Fibroblast of skin of abdomen (primary cell): ENCODE data around the gene RASGRP3. TPM values are rescaled to one million over a fixed set of nuclear protein-coding genes. Genes with fewer than 3 reads are reported as not detected.
"Not testable (repeated sequence)": the region's sequence is repeated elsewhere in the genome, so short reads cannot be mapped to it uniquely, and the experiment has no call there.

Experiments used
- DNase-seq: peaks from one replicate; pipeline ENCODE4 v3.0.0-alpha.2; 2013
- polyA plus RNA-seq, 2 experiments: library from polyadenylated mRNA; unstranded; fragments of 120-200 nt; gene quantifications; one replicate each; pipeline ENCODE4 v1.2.1, GENCODE V29; 2013; ENCODE audit not compliant: insufficient read length in 2 of 2

RASGRP3 gene
- polyA plus RNA-seq (2013, experiment 1 of 2; ENCODE audit: insufficient read length), result 1.2 TPM
- polyA plus RNA-seq (2013, experiment 2 of 2; ENCODE audit: insufficient read length), result 0.83 TPM

- DNase-seq, result peak; percentile 93
Observed at GRCh38 chr2:33476131-33476792, at the start of gene RASGRP3. Gene RASGRP3 (plus strand): TSS chr2:33476649. CDS start chr2:33515137, 38,488 bp downstream.

GRCh38 chr2:33426666-33427231, 49.7 kb upstream of the RASGRP3 start:
- peak; percentile 80 for DNase-seq

GRCh38 chr2:33430077-33430476, 46.4 kb upstream of the RASGRP3 start:
- DNase-seq, result peak; percentile 26

GRCh38 chr2:33430856-33431255, 45.6 kb upstream of the RASGRP3 start:
- DNase-seq, result no peak

GRCh38 chr2:33432871-33433270, 43.6 kb upstream of the RASGRP3 start:
- DNase-seq, result no peak

- no peak for DNase-seq
Observed at GRCh38 chr2:33433279-33434235, 42.9 kb upstream of the RASGRP3 start.

GRCh38 chr2:33435518-33435917, 40.9 kb upstream of the RASGRP3 start:
- no peak for DNase-seq

GRCh38 chr2:33436083-33436482, 40.4 kb upstream of the RASGRP3 start:
- no peak for DNase-seq

GRCh38 chr2:33437297-33437696, 39.2 kb upstream of the RASGRP3 start:
- peak; percentile 98 for DNase-seq

- peak; percentile 45 for DNase-seq
Observed at GRCh38 chr2:33437815-33438214, 38.6 kb upstream of the RASGRP3 start.

GRCh38 chr2:33441235-33441810, 35.1 kb upstream of the RASGRP3 start:
- DNase-seq, result peak; percentile 75

- DNase-seq, result not testable (repeated sequence)
Observed at GRCh38 chr2:33442052-33442451, 34.4 kb upstream of the RASGRP3 start.

GRCh38 chr2:33442528-33443079, 33.8 kb upstream of the RASGRP3 start:
- no peak for DNase-seq

GRCh38 chr2:33443274-33443829, 33.1 kb upstream of the RASGRP3 start:
- DNase-seq, result peak; percentile 29

- DNase-seq, result no peak
Observed at GRCh38 chr2:33444967-33445366, 31.5 kb upstream of the RASGRP3 start.

- peak; percentile 26 for DNase-seq
Observed at GRCh38 chr2:33448220-33448899, 28.1 kb upstream of the RASGRP3 start.

- no peak for DNase-seq
Observed at GRCh38 chr2:33451214-33451613, 25.2 kb upstream of the RASGRP3 start.

GRCh38 chr2:33451825-33452224, 24.6 kb upstream of the RASGRP3 start:
- DNase-seq, result no peak

- no peak for DNase-seq
Observed at GRCh38 chr2:33452545-33452944, 23.9 kb upstream of the RASGRP3 start.

- no peak for DNase-seq
Observed at GRCh38 chr2:33453905-33454479, 22.5 kb upstream of the RASGRP3 start.
